SU-DHL-6 (cell line): ENCODE data around the gene IL12RB2.

Experiments
- H2AFZ ChIP-seq: fragments of 200-600 bp; sonication (generic); 2 replicates; pipeline ENCODE4 v1.6.1; 2014; ENCODE audit warnings: low read depth, mild to moderate bottlenecking, moderate library complexity, mixed read lengths, antibody characterized with exemption, low read length; ENCODE audit not compliant: severe bottlenecking
- H3F3A ChIP-seq: fragments of 200-600 bp; shearing (Covaris generic); 2 replicates; pipeline ENCODE4 v1.6.0; 2016; ENCODE audit warnings: antibody characterized with exemption, mild to moderate bottlenecking; ENCODE audit not compliant: insufficient read depth
- H3K27ac ChIP-seq: fragments of 200-600 bp; sonication (generic); 2 replicates; pipeline ENCODE4 v1.5.1; 2016; ENCODE audit warnings: low read depth, mild to moderate bottlenecking, low read length, moderate library complexity, mixed read lengths
- H3K27me3 ChIP-seq: fragments of 200-600 bp; sonication (generic), shearing (Covaris generic); 2 replicates; pipeline ENCODE4 v1.6.0; 2014; ENCODE audit warnings: mild to moderate bottlenecking, low read length
- H3K36me3 ChIP-seq: fragments of 200-600 bp; sonication (generic); 2 replicates; pipeline ENCODE4 v1.6.1; 2014; ENCODE audit warnings: mild to moderate bottlenecking, low read length, mixed read lengths
- H3K4me2 ChIP-seq: fragments of 300-600, 200-600 bp; shearing (Covaris generic), sonication (generic); 2 replicates; pipeline ENCODE4 v1.6.0; 2014; ENCODE audit warnings: low read length, low read depth, mild to moderate bottlenecking; ENCODE audit not compliant: poor library complexity, severe bottlenecking
- H3K4me3 ChIP-seq: fragments of 200-600 bp; sonication (generic); 2 replicates; pipeline ENCODE4 v1.5.1; 2014; ENCODE audit warnings: antibody characterized with exemption, low read length, mild to moderate bottlenecking, mixed read lengths; ENCODE audit not compliant: insufficient read depth, poor library complexity, severe bottlenecking
- H3K79me2 ChIP-seq: fragments of 200-600 bp; sonication (generic); 2 replicates; pipeline ENCODE4 v1.6.1; 2014; ENCODE audit warnings: mild to moderate bottlenecking, low read length, moderate library complexity; ENCODE audit not compliant: insufficient read depth
- H3K9ac ChIP-seq: fragments of 200-600 bp; sonication (generic); 2 replicates; pipeline ENCODE4 v1.7.0; 2014; ENCODE audit warnings: mild to moderate bottlenecking, low read length
- H3K9me2 ChIP-seq: fragments of 200-600 bp; sonication (generic); replicated peaks from 2 replicates; pipeline ENCODE4 v1.6.1; 2014; ENCODE audit warnings: low read length; ENCODE audit not compliant: insufficient read depth
- H3K9me3 ChIP-seq: fragments of 200-600 bp; sonication (generic); 2 replicates; pipeline ENCODE4 v1.6.1; 2014; ENCODE audit warnings: low read length, mixed read lengths; ENCODE audit not compliant: insufficient read depth
- H4K20me1 ChIP-seq: fragments of 200-600 bp; sonication (generic); 2 replicates; pipeline ENCODE4 v1.6.1; 2014; ENCODE audit warnings: low read depth, mild to moderate bottlenecking, antibody characterized with exemption, low read length, moderate library complexity, mixed read lengths
- EZH2phosphoT487 ChIP-seq: fragments of 200-600 bp; sonication (generic), shearing (Covaris generic); conservative IDR thresholded peaks from 2 replicates; pipeline ENCODE4 v1.6.1; 2018; ENCODE audit warnings: mild to moderate bottlenecking, antibody characterized with exemption, low read length, moderate library complexity, mixed read lengths
- TF ChIP-seq, protein P1 (sequence below): fragments of 200-600 bp; sonication (generic); IDR thresholded peaks from one replicate; pipeline ENCODE4 v1.5.1; 2017; ENCODE audit warnings: antibody characterized with exemption, mild to moderate bottlenecking, low read length, moderate library complexity; ENCODE audit not compliant: insufficient read depth, poor library complexity, severe bottlenecking

IL12RB2 gene

DNA sequence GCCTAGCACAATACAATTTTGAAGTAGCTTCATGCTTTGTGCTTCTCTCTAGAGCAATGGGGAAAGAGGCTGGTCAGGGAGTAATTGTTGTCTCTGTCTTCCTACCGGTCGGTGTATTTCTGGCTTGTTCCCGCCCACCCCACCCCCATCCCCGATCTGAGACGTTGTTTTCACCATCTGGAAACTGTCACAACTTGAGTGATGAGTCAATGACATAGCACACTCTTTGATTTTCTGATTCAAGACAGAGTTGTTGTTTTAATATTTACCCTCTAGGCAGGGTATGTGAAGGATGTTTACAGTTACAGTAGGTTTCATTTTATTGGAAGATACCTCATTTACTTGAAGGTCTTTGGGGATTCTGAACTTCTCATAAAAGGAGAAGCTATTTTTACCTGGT is 7.0 kb downstream of the IL12RB2 start:
- no peak overlapping the region for H3K4me2 ChIP-seq
- TF ChIP-seq, protein P1, sequence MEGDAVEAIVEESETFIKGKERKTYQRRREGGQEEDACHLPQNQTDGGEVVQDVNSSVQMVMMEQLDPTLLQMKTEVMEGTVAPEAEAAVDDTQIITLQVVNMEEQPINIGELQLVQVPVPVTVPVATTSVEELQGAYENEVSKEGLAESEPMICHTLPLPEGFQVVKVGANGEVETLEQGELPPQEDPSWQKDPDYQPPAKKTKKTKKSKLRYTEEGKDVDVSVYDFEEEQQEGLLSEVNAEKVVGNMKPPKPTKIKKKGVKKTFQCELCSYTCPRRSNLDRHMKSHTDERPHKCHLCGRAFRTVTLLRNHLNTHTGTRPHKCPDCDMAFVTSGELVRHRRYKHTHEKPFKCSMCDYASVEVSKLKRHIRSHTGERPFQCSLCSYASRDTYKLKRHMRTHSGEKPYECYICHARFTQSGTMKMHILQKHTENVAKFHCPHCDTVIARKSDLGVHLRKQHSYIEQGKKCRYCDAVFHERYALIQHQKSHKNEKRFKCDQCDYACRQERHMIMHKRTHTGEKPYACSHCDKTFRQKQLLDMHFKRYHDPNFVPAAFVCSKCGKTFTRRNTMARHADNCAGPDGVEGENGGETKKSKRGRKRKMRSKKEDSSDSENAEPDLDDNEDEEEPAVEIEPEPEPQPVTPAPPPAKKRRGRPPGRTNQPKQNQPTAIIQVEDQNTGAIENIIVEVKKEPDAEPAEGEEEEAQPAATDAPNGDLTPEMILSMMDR: no peak
- no peak for TF ChIP-seq EZH2phosphoT487
- H3F3A ChIP-seq: no peaks in the 10 kb centered on the region
- H3K9ac ChIP-seq: no peak overlapping the region
- no peak overlapping the region for H2AFZ ChIP-seq
- no peak overlapping the region for H3K27ac ChIP-seq
- H3K36me3 ChIP-seq: no peaks in the 10 kb centered on the region
- no peaks in the 10 kb centered on the region for H3K9me3 ChIP-seq
- H3K27me3 ChIP-seq: no peaks in the 10 kb centered on the region
- no peak overlapping the region for H3K4me3 ChIP-seq
- no peaks in the 10 kb centered on the region for H4K20me1 ChIP-seq
- no peaks in the 10 kb centered on the region for H3K9me2 ChIP-seq
- H3K79me2 ChIP-seq: no peaks in the 10 kb centered on the region

DNA sequence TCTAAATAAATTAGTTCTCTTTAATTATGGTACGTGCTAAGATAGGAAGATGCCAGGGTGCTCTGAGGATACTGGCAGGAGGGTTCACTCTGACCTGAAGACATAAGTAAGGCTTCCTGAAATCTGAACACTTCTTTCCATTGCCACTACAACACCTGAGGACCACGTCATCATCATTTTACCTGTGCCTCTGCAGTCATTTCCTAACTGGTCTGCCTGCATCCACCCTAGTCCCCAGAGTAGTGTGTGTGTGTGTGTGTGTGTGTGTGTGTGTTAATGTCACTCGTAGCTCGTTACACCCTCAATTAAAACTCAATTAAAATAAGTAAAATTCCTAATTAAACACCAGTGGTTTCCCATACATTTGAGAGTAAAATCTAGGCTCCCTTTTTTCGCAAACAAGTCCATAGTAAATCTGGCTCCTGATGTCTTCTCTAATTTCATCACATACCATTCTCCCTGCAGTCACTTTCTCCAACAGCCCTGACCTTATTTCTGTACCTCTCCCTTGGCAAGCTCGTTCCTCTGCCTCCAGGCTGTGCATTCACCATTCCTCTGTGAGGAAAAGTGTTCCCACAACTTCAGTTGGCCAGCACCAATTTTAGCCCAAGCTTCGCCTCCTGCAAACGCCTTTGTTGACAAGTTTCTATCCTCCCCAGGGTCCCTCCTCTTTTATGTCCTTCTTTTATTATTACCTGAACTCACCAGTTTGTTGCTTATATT is 8.7 kb downstream of the IL12RB2 start:
- no peaks in the 10 kb centered on the region for H3K9me3 ChIP-seq
- H3K4me3 ChIP-seq: no peak overlapping the region
- H3K27me3 ChIP-seq: no peaks in the 10 kb centered on the region
- no peaks in the 10 kb centered on the region for H3K9me2 ChIP-seq
- TF ChIP-seq, protein P1: no peak
- TF ChIP-seq EZH2phosphoT487: no peak
- no peak overlapping the region for H3K4me2 ChIP-seq
- H3K79me2 ChIP-seq: no peaks in the 10 kb centered on the region
- H4K20me1 ChIP-seq: no peaks in the 10 kb centered on the region
- no peaks in the 10 kb centered on the region for H3K36me3 ChIP-seq
- no peak overlapping the region for H2AFZ ChIP-seq
- no peak overlapping the region for H3K9ac ChIP-seq
- no peak overlapping the region for H3K27ac ChIP-seq
- no peaks in the 10 kb centered on the region for H3F3A ChIP-seq

DNA sequence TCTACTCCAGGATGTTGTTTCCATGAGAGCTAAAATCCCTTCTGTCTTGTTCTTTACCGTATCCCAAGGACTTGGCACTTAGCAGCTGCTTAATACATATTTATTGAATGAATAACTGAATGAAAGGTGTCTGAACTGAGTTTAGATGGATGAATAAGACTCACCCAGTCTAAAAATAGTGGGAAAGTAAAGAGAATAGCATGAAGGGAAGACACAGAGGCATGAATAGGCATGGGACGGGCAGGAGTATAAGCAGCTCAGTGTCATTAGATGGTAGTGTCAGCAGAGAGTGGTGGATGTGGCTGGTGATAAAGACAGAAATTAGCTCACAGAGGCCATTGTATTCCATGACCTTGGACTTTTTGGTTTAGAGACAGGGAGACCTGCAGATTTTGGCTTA is 9.2 kb downstream of the IL12RB2 start:
- no peak overlapping the region for H3K27ac ChIP-seq
- no peaks in the 10 kb centered on the region for H3F3A ChIP-seq
- H4K20me1 ChIP-seq: no peaks in the 10 kb centered on the region
- no peak overlapping the region for H2AFZ ChIP-seq
- no peaks in the 10 kb centered on the region for H3K79me2 ChIP-seq
- no peak overlapping the region for H3K9ac ChIP-seq
- H3K36me3 ChIP-seq: no peaks in the 10 kb centered on the region
- no peaks in the 10 kb centered on the region for H3K27me3 ChIP-seq
- no peaks in the 10 kb centered on the region for H3K9me2 ChIP-seq
- H3K4me3 ChIP-seq: no peak overlapping the region
- TF ChIP-seq EZH2phosphoT487: no peak
- TF ChIP-seq, protein P1: no peak
- H3K4me2 ChIP-seq: no peak overlapping the region
- H3K9me3 ChIP-seq: no peaks in the 10 kb centered on the region
